Measurements from ENCODE around the gene HCFC1. TPM values are rescaled to one million over a fixed set of nuclear protein-coding genes. Genes with fewer than 3 reads are reported as not detected.

HCFC1 gene
- total and polyA plus RNA-seq, 2 of the 8 experiments (the other 6 are each of a cell fraction or from before 2014, with no cell fraction given), result 24.9 to 117 TPM

DNA sequence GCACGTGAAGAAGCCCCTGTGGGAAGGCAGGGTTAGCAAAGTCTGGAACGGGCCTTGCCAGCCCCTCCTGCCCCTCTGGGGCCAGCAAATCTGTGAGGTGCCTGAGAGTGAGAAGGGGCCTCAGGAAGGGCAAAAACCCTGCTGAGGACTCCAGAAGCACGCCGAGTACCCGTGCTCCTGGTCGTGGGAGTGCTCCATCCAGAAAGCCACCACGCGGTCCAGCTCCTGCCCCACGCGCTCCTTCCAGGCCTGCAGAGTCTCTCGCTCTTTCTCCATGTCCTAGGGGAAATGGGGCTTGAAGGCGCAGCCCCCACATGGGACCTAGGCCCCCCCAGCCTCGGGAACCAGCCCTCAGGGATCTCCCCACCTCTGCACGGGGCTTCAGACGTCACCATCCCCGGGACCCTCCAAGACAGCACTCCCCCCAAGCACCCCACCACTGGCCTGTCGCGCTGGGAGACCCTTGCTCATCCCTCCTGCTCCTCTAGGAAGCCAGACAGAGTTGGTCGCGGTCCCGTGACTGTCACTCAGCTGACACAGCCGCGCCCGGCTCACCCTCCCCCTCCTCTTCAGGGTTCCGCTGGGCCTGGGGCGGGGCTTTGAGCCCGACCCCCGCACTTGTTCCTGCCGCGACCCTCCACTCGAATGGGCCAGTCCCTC is 27.3 kb downstream of the HCFC1 start, which contains the start of gene RENBP:
Gene RENBP (minus strand): TSS at position 504 of the 660 bp plus-strand sequence. CDS start 33 bp downstream, at position 471.
- POLR2A ChIA-PET (ENCODE audit: partially characterized antibody), result interaction anchor here (0.7 to 18.9 kb wide), 7 partner anchors 10 to 116 kb away, joined by 3 to 231 read pairs (median 3); partner anchors contain the start of genes ARHGAP4, HCFC1 and NAA10
- H3K27me3 ChIP-seq (replicated peaks in 1 of 4; ENCODE audit: control insufficient read depth in 3 of 4, extremely low read depth in 1 of 4, insufficient read depth in 3 of 4, low read length in 3 of 4), result no peaks in the 10 kb centered on the region
- no peak for FAIRE-seq

More for the DNA sequence above, 27.3 kb downstream of the HCFC1 start, which contains the start of gene RENBP:
- peak within 1 kb of the TSS; percentile 51 to 57 for H3K4me2 ChIP-seq (ENCODE audit: insufficient read depth in 1 of 2, low read depth in 2 of 2, low read length in 2 of 2)
- H2BK12ac ChIP-seq (ENCODE audit: low read depth, low read length), result peak within 1 kb of the TSS; percentile 50; the same call in 1 of the 2 replicates
- H3K9me3 ChIP-seq (ENCODE audit: insufficient read depth in 2 of 2, low read depth in 1 of 2, low read length in 1 of 2), result no peaks in the 10 kb centered on the region
- peaks cover 0 to 1% of the 10 kb centered on the region in 2 experiments for H4K20me1 ChIP-seq (replicated peaks in 1 of 2; ENCODE audit: control insufficient read depth in 1 of 2, insufficient read depth in 2 of 2, low read length in 2 of 2)
- H4K5ac ChIP-seq (ENCODE audit: insufficient read length, low read depth, low read length), result no peak within 1 kb of the TSS
- no peak within 1 kb of the TSS; the same call in 1 of the 2 replicates for H3K27ac ChIP-seq (ENCODE audit: low read depth, low read length)
- H3K4me1 ChIP-seq (replicated peaks in 1 of 4; ENCODE audit: control insufficient read depth in 3 of 4, insufficient read depth in 4 of 4, low read length in 3 of 4), result peaks cover 4 to 16% (median 7%) of the 10 kb centered on the region in 4 experiments; a peak in 6 of 7 replicates
- no peak within 1 kb of the TSS for H2BK120ac ChIP-seq (replicated peaks; ENCODE audit: low read depth, low read length)
- H2BK20ac ChIP-seq (ENCODE audit: low read length), result no peak within 1 kb of the TSS
- H3K79me1 ChIP-seq (ENCODE audit: low read depth, low read length), result no peaks in the 10 kb centered on the region
- H3K18ac ChIP-seq (ENCODE audit: extremely low read depth, low read length), result no peak within 1 kb of the TSS; the same call in 1 of the 2 replicates
- H2AK5ac ChIP-seq (ENCODE audit: low read depth, low read length), result peak within 1 kb of the TSS; percentile 82; the same call in 1 of the 2 replicates
- CTCF ChIA-PET (ENCODE audit: partially characterized antibody), result interaction anchor here (0.9 to 11.1 kb wide), 3 partner anchors 9 to 22 kb away, joined by 3 to 272 read pairs (median 102); partner anchors contain the start of genes ARHGAP4, HCFC1 and NAA10
- H3K14ac ChIP-seq (ENCODE audit: insufficient read length), result no peak within 1 kb of the TSS
- TF ChIP-seq SAP30 (IDR thresholded peaks at IDR 0.05; ENCODE audit: insufficient read depth, insufficient replicate concordance, low read length) (no peak), ASH2L (IDR thresholded peaks at IDR 0.05; ENCODE audit: low read length) (no peak), RXRA (IDR thresholded peaks at IDR 0.05; ENCODE audit: insufficient read depth, low read depth, low read length) (no peak), TAF1 (IDR thresholded peaks at IDR 0.05; ENCODE audit: low read depth, low read length) (no peak), POLR2AphosphoS5 (IDR thresholded peaks at IDR 0.05; ENCODE audit: low read depth, low read length) (no peak), TBP (IDR thresholded peaks at IDR 0.05; ENCODE audit: low read depth, low read length) (no peak), RBBP5 (IDR thresholded peaks at IDR 0.05; ENCODE audit: borderline replicate concordance, low read depth, low read length) (no peak), RFX5 (IDR thresholded peaks at IDR 0.05; ENCODE audit: borderline replicate concordance, low read depth, low read length) (no peak)
- TF ChIP-seq, protein P1, sequence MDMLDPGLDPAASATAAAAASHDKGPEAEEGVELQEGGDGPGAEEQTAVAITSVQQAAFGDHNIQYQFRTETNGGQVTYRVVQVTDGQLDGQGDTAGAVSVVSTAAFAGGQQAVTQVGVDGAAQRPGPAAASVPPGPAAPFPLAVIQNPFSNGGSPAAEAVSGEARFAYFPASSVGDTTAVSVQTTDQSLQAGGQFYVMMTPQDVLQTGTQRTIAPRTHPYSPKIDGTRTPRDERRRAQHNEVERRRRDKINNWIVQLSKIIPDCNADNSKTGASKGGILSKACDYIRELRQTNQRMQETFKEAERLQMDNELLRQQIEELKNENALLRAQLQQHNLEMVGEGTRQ (IDR thresholded peaks at IDR 0.05; ENCODE audit: low read length), result peak; percentile 49; the same call in 1 of the 2 replicates
- no peaks in the 10 kb centered on the region for H3K79me2 ChIP-seq (ENCODE audit: control insufficient read depth in 1 of 2, insufficient read depth in 2 of 2, low read length in 2 of 2)
- peaks cover 0 to 3% (median under 1%) of the 10 kb centered on the region in 4 experiments; a peak in 1 of 8 replicates for H3K36me3 ChIP-seq (ENCODE audit: control insufficient read depth in 2 of 4, insufficient read depth in 4 of 4, low read length in 3 of 4)
- H4K8ac ChIP-seq (ENCODE audit: extremely low read depth, insufficient read depth, low read length), result no peak within 1 kb of the TSS; the same call in 1 of the 2 replicates
- no peak within 1 kb of the TSS for H2AFZ ChIP-seq (ENCODE audit: low read length)
- peak within 1 kb of the TSS in 2 of 4 experiments; percentile 21 to 51; a peak in 3 of 8 replicates for H3K4me3 ChIP-seq (ENCODE audit: extremely low read depth in 1 of 4, insufficient read depth in 2 of 4, low read depth in 3 of 4, low read length in 4 of 4)
- H2BK15ac ChIP-seq (ENCODE audit: low read length), result peak within 1 kb of the TSS; percentile 72; the same call in 1 of the 2 replicates
- H3K23me2 ChIP-seq (ENCODE audit: low read depth, low read length), result no peaks in the 10 kb centered on the region
- peak within 1 kb of the TSS; percentile 40 for H4K91ac ChIP-seq (replicated peaks; ENCODE audit: insufficient read length, low read length)
- WGBS, 2 experiments (ENCODE audit: extremely low coverage in 1 of 2, insufficient coverage in 1 of 2, insufficient read length in 1 of 2, insufficient replicate concordance in 2 of 2, low coverage in 1 of 2, low lambda C conversion rate in 2 of 2, missing lambda C conversion rate in 1 of 2), result 0% methylated on average over 2 of the region's 31 CpGs; no CpG with 5 or more reads in 1 of the 2 experiments
- no peak within 1 kb of the TSS for H3K56ac ChIP-seq (replicated peaks; ENCODE audit: insufficient read length, low read depth, low read length)
- H3K9ac ChIP-seq (replicated peaks in 1 of 4; ENCODE audit: extremely low read depth in 1 of 4, low read depth in 3 of 4, low read length in 3 of 4), result peak within 1 kb of the TSS in 1 of 4 experiments; percentile 37; a peak in 1 of 7 replicates
- no peak for DNase-seq (ENCODE audit: low read depth in 1 of 2, low spot score in 2 of 2)
- H3K4ac ChIP-seq (replicated peaks; ENCODE audit: insufficient read length, low read depth, low read length), result peak within 1 kb of the TSS; percentile 53
- H3K23ac ChIP-seq (ENCODE audit: insufficient read length), result no peak within 1 kb of the TSS
- H2BK5ac ChIP-seq (ENCODE audit: low read depth, low read length), result 0 out of 2 replicates have a peak within 1 kb of the TSS, but pooled peaks have one; percentile 52
